HCT116 (cell line): ENCODE results near the gene SETD1A. TPM values are rescaled to one million over a fixed set of nuclear protein-coding genes. Genes with fewer than 3 reads are reported as not detected.

Experiments
- ATAC-seq: fragments of 200-7000 bp; cut with Tn5 transposase; 2 replicates; pipeline ENCODE4 v1.9.1; 2020; ENCODE audit warnings: mild to moderate bottlenecking, moderate library complexity
- BruUV-seq: library from RNA; stranded (reverse); fragments of 400-500 nt; replicated peaks from 2 replicates; lab custom pipeline; 2021; lab: Mats Ljungman, UMichigan
- CTCF ChIA-PET: fragments of 300-600 bp; sonication (Branson Sonifier 250); formaldehyde crosslinking; loops from one replicate; lab custom pipeline; 2021; ENCODE audit warnings: antibody characterized with exemption; lab: Charles Lee
- POLR2A ChIA-PET: fragments of 300-600, 350-600 bp; sonication (Branson Sonifier 250); formaldehyde crosslinking; loops from one replicate; lab custom pipeline; 2021; ENCODE audit warnings: antibody characterized with exemption; lab: Charles Lee
- RAD21 ChIA-PET, 2 experiments: fragments of 300-600 bp; sonication (Branson Sonifier 250); formaldehyde crosslinking; loops; one replicate each; lab custom pipeline; 2023; ENCODE audit warnings: low total read pairs in 2 of 2; ENCODE audit not compliant: uncharacterized antibody in 2 of 2, unreplicated experiment in 2 of 2, low non-redundant PET in 1 of 2; lab: Charles Lee
- DNase-seq: peaks from one replicate; pipeline ENCODE4 v3.0.0-alpha.2; 2010; ENCODE audit warnings: low read depth, low spot score
- H2AFZ ChIP-seq: fragments of 200-600 bp; shearing (Covaris generic), sonication (generic); 2 replicates; pipeline ENCODE4 v1.6.1; 2017; ENCODE audit warnings: low read depth, mixed run types, mixed read lengths, antibody characterized with exemption, low read length; ENCODE audit not compliant: poor library complexity, severe bottlenecking
- H3K27ac ChIP-seq: 2 replicates; pipeline ENCODE4 v1.5.1; 2012; ENCODE audit warnings: low read depth, low read length
- H3K27me3 ChIP-seq: fragments of 200-600 bp; sonication (generic); 2 replicates; pipeline ENCODE4 v1.6.1; 2016; ENCODE audit warnings: mixed run types, low read length, mixed read lengths; ENCODE audit not compliant: insufficient read depth
- H3K36me3 ChIP-seq, 2 experiments: fragments of 200-500 bp in 1 of 2; fragments of 200-600 bp in 1 of 2; sonication (Bioruptor generic) in 1 of 2; sonication (generic) in 1 of 2; 2 replicates each; pipeline versions ENCODE4 v1.5.1 to v1.6.1; 2014 to 2016; ENCODE audit warnings: low read length in 2 of 2, inconsistent platforms in 1 of 2, mixed read lengths in 1 of 2, mixed run types in 1 of 2; ENCODE audit not compliant: insufficient read depth in 2 of 2, control insufficient read depth in 1 of 2
- H3K4me1 ChIP-seq, 2 experiments: fragments of 200-600 bp in 1 of 2; sonication (generic) in 1 of 2; 2 replicates each; pipeline versions ENCODE4 v1.5.1 to v1.6.1; 2012 to 2017; ENCODE audit warnings: low read length in 2 of 2, inconsistent platforms in 1 of 2, mild to moderate bottlenecking in 1 of 2, mixed read lengths in 1 of 2, mixed run types in 1 of 2, moderate library complexity in 1 of 2; ENCODE audit not compliant: insufficient read depth in 2 of 2, control insufficient read depth in 1 of 2
- H3K4me2 ChIP-seq: fragments of 200-600 bp; sonication (generic); 2 replicates; pipeline ENCODE4 v1.6.1; 2017; ENCODE audit warnings: mixed run types, low read length, mixed read lengths
- H3K4me3 ChIP-seq, 2 experiments: fragments of 200-600 bp in 1 of 2; sonication (generic) in 1 of 2; replicated peaks in 1 of 2; 2 replicates each; pipeline ENCODE4 v1.5.1; 2011 to 2016; ENCODE audit warnings: low read length in 2 of 2, control low read depth in 1 of 2, low read depth in 1 of 2, mild to moderate bottlenecking in 1 of 2, mixed read lengths in 1 of 2, mixed run types in 1 of 2
- H3K79me2 ChIP-seq: fragments of 200-600 bp; sonication (generic); 2 replicates; pipeline ENCODE4 v1.6.1; 2017; ENCODE audit warnings: mild to moderate bottlenecking, mixed run types, low read length, moderate library complexity, mixed read lengths; ENCODE audit not compliant: insufficient read depth
- H3K9ac ChIP-seq: fragments of 200-600 bp; sonication (generic); 2 replicates; pipeline ENCODE4 v1.6.1; 2016; ENCODE audit warnings: low read length, mixed read lengths
- H3K9me2 ChIP-seq: fragments of 200-600 bp; sonication (generic), shearing (Covaris generic); 2 replicates; pipeline ENCODE4 v1.6.1; 2017; ENCODE audit warnings: mixed run types, mild to moderate bottlenecking, moderate library complexity; ENCODE audit not compliant: insufficient read depth
- H3K9me3 ChIP-seq, 2 experiments: fragments of 200-500 bp in 1 of 2; fragments of 200-600 bp in 1 of 2; sonication (Bioruptor generic) in 1 of 2; sonication (generic) in 1 of 2; 2 replicates each; pipeline ENCODE4 v1.6.1; 2014 to 2017; ENCODE audit warnings: low read length in 2 of 2, mixed read lengths in 2 of 2, inconsistent platforms in 1 of 2, low read depth in 1 of 2, mild to moderate bottlenecking in 1 of 2, mixed run types in 1 of 2, moderate library complexity in 1 of 2; ENCODE audit not compliant: control insufficient read depth in 1 of 2, insufficient read depth in 1 of 2
- H4K20me1 ChIP-seq: fragments of 200-600 bp; sonication (generic), shearing (Covaris generic); 2 replicates; pipeline ENCODE4 v1.6.1; 2017; ENCODE audit warnings: mixed run types, mild to moderate bottlenecking, moderate library complexity; ENCODE audit not compliant: insufficient read depth
- ATF3 ChIP-seq: IDR thresholded peaks from 2 replicates; pipeline ENCODE4 v1.6.1; 2012
- CEBPB ChIP-seq: IDR thresholded peaks from 2 replicates; pipeline ENCODE4 v1.6.1; 2012; ENCODE audit warnings: low read depth
- CTCF ChIP-seq, 3 experiments: fragments of 200-600 bp in 1 of 3; sonication (generic) in 1 of 3; IDR thresholded peaks in 2 of 3; conservative IDR thresholded peaks in 1 of 3; 2 replicates each; pipeline ENCODE4 v1.5.1; 2012 to 2017; ENCODE audit warnings: low read depth in 2 of 3, low read length in 2 of 3, antibody characterized with exemption in 1 of 3, borderline replicate concordance in 1 of 3, control low read depth in 1 of 3, mild to moderate bottlenecking in 1 of 3, mixed read lengths in 1 of 3, mixed run types in 1 of 3, moderate library complexity in 1 of 3; ENCODE audit not compliant: insufficient read depth in 1 of 3
- EGR1 ChIP-seq: IDR thresholded peaks from 2 replicates; pipeline ENCODE4 v1.6.1; 2012; ENCODE audit warnings: low read depth
- ELF1 ChIP-seq: IDR thresholded peaks from 2 replicates; pipeline ENCODE4 v1.6.1; 2012; ENCODE audit warnings: low read depth, borderline replicate concordance
- EZH2phosphoT487 ChIP-seq: fragments of 200-600 bp; IDR thresholded peaks from 2 replicates; pipeline ENCODE4 v1.6.1; 2018; ENCODE audit warnings: antibody characterized with exemption, borderline replicate concordance
- FOSL1 ChIP-seq: IDR thresholded peaks from 2 replicates; pipeline ENCODE4 v1.6.1; 2012; ENCODE audit warnings: low read depth
- JUND ChIP-seq: IDR thresholded peaks from 2 replicates; pipeline ENCODE4 v1.6.1; 2012
- POLR2A ChIP-seq: IDR thresholded peaks from 2 replicates; pipeline ENCODE4 v1.7.0; 2011; ENCODE audit warnings: borderline replicate concordance; ENCODE audit not compliant: insufficient read depth, insufficient read length; ENCODE audit errors: extremely low read depth
- POLR2AphosphoS5 ChIP-seq: IDR thresholded peaks from 2 replicates; pipeline ENCODE4 v1.6.1; 2011; ENCODE audit warnings: mild to moderate bottlenecking, low read depth, low read length, moderate library complexity
- RAD21 ChIP-seq: IDR thresholded peaks from 2 replicates; pipeline ENCODE4 v1.6.1; 2012; ENCODE audit warnings: low read depth, mild to moderate bottlenecking
- SIN3A ChIP-seq: IDR thresholded peaks from 2 replicates; pipeline ENCODE4 v1.6.1; 2012; ENCODE audit warnings: low read depth
- SP1 ChIP-seq: IDR thresholded peaks from 2 replicates; pipeline ENCODE4 v1.6.1; 2012; ENCODE audit warnings: low read depth
- TCF7L2 ChIP-seq: IDR thresholded peaks from 2 replicates; pipeline ENCODE4 v1.7.0; 2011; ENCODE audit warnings: borderline replicate concordance, inconsistent platforms; ENCODE audit not compliant: insufficient read depth, insufficient read length; ENCODE audit errors: extremely low read depth
- ZFX ChIP-seq: fragments of 450-650 bp; IDR thresholded peaks from 2 replicates; pipeline ENCODE4 v1.6.1; 2017
- ZNF274 ChIP-seq: fragments of 200-500 bp; sonication (Bioruptor generic); IDR thresholded peaks from 2 replicates; pipeline ENCODE4 v1.6.1; 2014; ENCODE audit warnings: mild to moderate bottlenecking, low read depth, low read length, inconsistent platforms
- intact Hi-C: fragments of 100-400 bp; cut with micrococcal nuclease; formaldehyde crosslinking; loops from 2 replicates; pipeline ENCODE4 v1.10.0; 2022
- total RNA-seq: library from RNA; stranded (reverse); gene quantifications from one replicate; pipeline ENCODE4 v1.2.1, GENCODE V29; 2021; ENCODE audit not compliant: unreplicated experiment
- TF ChIP-seq, protein P1 (sequence below): IDR thresholded peaks from 2 replicates; pipeline ENCODE4 v1.6.1; 2012
- TF ChIP-seq, protein P2 (sequence below): IDR thresholded peaks from 2 replicates; pipeline ENCODE4 v1.6.1; 2012; ENCODE audit warnings: low read depth

Gene SETD1A
- total RNA-seq, 1 experiment from 2014 or later = 26.9 TPM

- TF ChIP-seq SIN3A = no peak
- TF ChIP-seq, protein P1, sequence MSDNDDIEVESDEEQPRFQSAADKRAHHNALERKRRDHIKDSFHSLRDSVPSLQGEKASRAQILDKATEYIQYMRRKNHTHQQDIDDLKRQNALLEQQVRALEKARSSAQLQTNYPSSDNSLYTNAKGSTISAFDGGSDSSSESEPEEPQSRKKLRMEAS = no peak
- TF ChIP-seq EGR1 = no peak
- TF ChIP-seq ZNF274 = no peak
- TF ChIP-seq JUND = no peak
- TF ChIP-seq CEBPB = no peak
- TF ChIP-seq ATF3 = no peak
- no peak for TF ChIP-seq ZFX
- no peak for TF ChIP-seq SP1
- no peak for TF ChIP-seq CTCF (IDR thresholded peaks at IDR 0.05 in 2 of 3, conservative IDR thresholded peaks at IDR 0.05 in 1 of 3; ENCODE audit: borderline replicate concordance in 1 of 3, insufficient read depth in 1 of 3, low read depth in 2 of 3, low read length in 2 of 3)
- TF ChIP-seq POLR2A = no peak
- no peak for TF ChIP-seq EZH2phosphoT487
- TF ChIP-seq FOSL1 = no peak
- no peak for TF ChIP-seq ELF1
- TF ChIP-seq, protein P2, sequence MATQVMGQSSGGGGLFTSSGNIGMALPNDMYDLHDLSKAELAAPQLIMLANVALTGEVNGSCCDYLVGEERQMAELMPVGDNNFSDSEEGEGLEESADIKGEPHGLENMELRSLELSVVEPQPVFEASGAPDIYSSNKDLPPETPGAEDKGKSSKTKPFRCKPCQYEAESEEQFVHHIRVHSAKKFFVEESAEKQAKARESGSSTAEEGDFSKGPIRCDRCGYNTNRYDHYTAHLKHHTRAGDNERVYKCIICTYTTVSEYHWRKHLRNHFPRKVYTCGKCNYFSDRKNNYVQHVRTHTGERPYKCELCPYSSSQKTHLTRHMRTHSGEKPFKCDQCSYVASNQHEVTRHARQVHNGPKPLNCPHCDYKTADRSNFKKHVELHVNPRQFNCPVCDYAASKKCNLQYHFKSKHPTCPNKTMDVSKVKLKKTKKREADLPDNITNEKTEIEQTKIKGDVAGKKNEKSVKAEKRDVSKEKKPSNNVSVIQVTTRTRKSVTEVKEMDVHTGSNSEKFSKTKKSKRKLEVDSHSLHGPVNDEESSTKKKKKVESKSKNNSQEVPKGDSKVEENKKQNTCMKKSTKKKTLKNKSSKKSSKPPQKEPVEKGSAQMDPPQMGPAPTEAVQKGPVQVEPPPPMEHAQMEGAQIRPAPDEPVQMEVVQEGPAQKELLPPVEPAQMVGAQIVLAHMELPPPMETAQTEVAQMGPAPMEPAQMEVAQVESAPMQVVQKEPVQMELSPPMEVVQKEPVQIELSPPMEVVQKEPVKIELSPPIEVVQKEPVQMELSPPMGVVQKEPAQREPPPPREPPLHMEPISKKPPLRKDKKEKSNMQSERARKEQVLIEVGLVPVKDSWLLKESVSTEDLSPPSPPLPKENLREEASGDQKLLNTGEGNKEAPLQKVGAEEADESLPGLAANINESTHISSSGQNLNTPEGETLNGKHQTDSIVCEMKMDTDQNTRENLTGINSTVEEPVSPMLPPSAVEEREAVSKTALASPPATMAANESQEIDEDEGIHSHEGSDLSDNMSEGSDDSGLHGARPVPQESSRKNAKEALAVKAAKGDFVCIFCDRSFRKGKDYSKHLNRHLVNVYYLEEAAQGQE = no peak
- TF ChIP-seq POLR2AphosphoS5 = no peak
- TF ChIP-seq TCF7L2 = no peak
- no peak for TF ChIP-seq RAD21
- intact Hi-C loops = no loop called here
- H3K27ac ChIP-seq = no peak overlapping the region
- no peak overlapping the region for H2AFZ ChIP-seq
- no peaks in the 10 kb centered on the region for H3K9me3 ChIP-seq
- no peaks in the 10 kb centered on the region for H3K27me3 ChIP-seq
- ChIA-PET RAD21 (no interaction called here), CTCF (no interaction called here), POLR2A (no interaction called here)
- DNase-seq (no peak), ATAC-seq (no peak)
- no peak overlapping the region for H3K4me2 ChIP-seq
- H3K36me3 ChIP-seq = peaks cover 9 to 31% of the 10 kb centered on the region in 2 experiments
- H3K9ac ChIP-seq = no peak overlapping the region
- BruUV-seq = no TSS peak
- H4K20me1 ChIP-seq = no peaks in the 10 kb centered on the region
- peaks cover 2 to 8% of the 10 kb centered on the region in 2 experiments; a peak in 1 of 4 replicates for H3K4me1 ChIP-seq
- no peaks in the 10 kb centered on the region; the same call in 1 of the 2 replicates for H3K79me2 ChIP-seq
- H3K4me3 ChIP-seq = no peak overlapping the region
- no peaks in the 10 kb centered on the region for H3K9me2 ChIP-seq
Observed at GRCh38 chr16:30931068-30931650, 26.4 kb upstream of the SETD1A start.
